ENCODE data around the gene TSC22D1. TPM values are rescaled to one million over a fixed set of nuclear protein-coding genes. Genes with fewer than 3 reads are reported as not detected.
A peak's percentile ranks its signal among the peaks of the same experiment; 100 is the strongest.

Gene TSC22D1
- total RNA-seq, 2 experiments from 2014 or later = 14.6 to 27.7 TPM

GRCh38 chr13:44435919-44436510 is 140.1 kb downstream of the TSC22D1 start:
- TF ChIP-seq EZH2phosphoT487 (IDR thresholded peaks at IDR 0.05; ENCODE audit: borderline replicate concordance, low read depth, low read length) (no peak), CTCF (conservative IDR thresholded peaks at IDR 0.05; ENCODE audit: low read length) (no peak)
- H2AFZ ChIP-seq (ENCODE audit: low read length) = peak overlapping the region; percentile 54; the same call in 1 of the 2 replicates
- no peaks in the 10 kb centered on the region for H3K9me3 ChIP-seq (ENCODE audit: low read length)
- intact Hi-C loops (cut with micrococcal nuclease; ENCODE audit: unreplicated experiment) = loop anchor here (2.0 to 5.0 kb wide), 3 partner anchors 294 to 527 kb away; no protein-coding TSS in a partner anchor
- peak overlapping the region; percentile 66 for H3K4me3 ChIP-seq (ENCODE audit: low read depth, low read length, poor library complexity, severe bottlenecking)
- ChIA-PET POLR2A (interaction anchor here (0.7 to 1.0 kb wide), 3 partner anchors 187 to 228 kb away, joined by 3 read pairs; no protein-coding TSS in a partner anchor), CTCF (ENCODE audit: unreplicated experiment) (interaction anchor here (1.4 kb wide), 1 partner anchor 162 kb away, joined by 4 read pairs; no protein-coding TSS in a partner anchor)
- no peaks in the 10 kb centered on the region for H3K79me2 ChIP-seq (ENCODE audit: insufficient read depth, low read depth, low read length)
- peaks cover 11% of the 10 kb centered on the region; the same call in 1 of the 2 replicates for H3K36me3 ChIP-seq (ENCODE audit: insufficient read depth, low read length)
- DNase-seq (ENCODE audit: low spot score) = no peak
- BruUV-seq (replicated peaks) = TSS peak; percentile 63
- H4K20me1 ChIP-seq (ENCODE audit: insufficient read depth, low read length) = no peaks in the 10 kb centered on the region
- peaks cover 17% of the 10 kb centered on the region for H3K4me1 ChIP-seq (ENCODE audit: insufficient read depth, low read length, poor library complexity, severe bottlenecking)
- H3K27ac ChIP-seq (ENCODE audit: low read depth, low read length, poor library complexity, severe bottlenecking) = peak overlapping the region; percentile 21
- no peaks in the 10 kb centered on the region for H3K9me2 ChIP-seq (ENCODE audit: insufficient read depth, low read length)
- H3K4me2 ChIP-seq (ENCODE audit: low read length) = peak overlapping the region; percentile 79

- BruUV-seq (replicated peaks) = TSS peak; percentile 79
- intact Hi-C loops (cut with micrococcal nuclease; ENCODE audit: unreplicated experiment) = loop anchor here (5.0 kb wide), 1 partner anchor 293 kb away; no protein-coding TSS in a partner anchor
- no peaks in the 10 kb centered on the region for H3K79me2 ChIP-seq (ENCODE audit: insufficient read depth, low read depth, low read length)
- peak overlapping the region; percentile 21 for H3K27ac ChIP-seq (ENCODE audit: low read depth, low read length, poor library complexity, severe bottlenecking)
- H3K9me3 ChIP-seq (ENCODE audit: low read length) = no peaks in the 10 kb centered on the region
- peaks cover 17% of the 10 kb centered on the region for H3K4me1 ChIP-seq (ENCODE audit: insufficient read depth, low read length, poor library complexity, severe bottlenecking)
- TF ChIP-seq EZH2phosphoT487 (IDR thresholded peaks at IDR 0.05; ENCODE audit: borderline replicate concordance, low read depth, low read length) (no peak), CTCF (conservative IDR thresholded peaks at IDR 0.05; ENCODE audit: low read length) (no peak)
- peak; percentile 90 for DNase-seq (ENCODE audit: low spot score)
- peak overlapping the region; percentile 79 for H3K4me2 ChIP-seq (ENCODE audit: low read length)
- peak overlapping the region; percentile 57; the same call in 1 of the 2 replicates for H2AFZ ChIP-seq (ENCODE audit: low read length)
- peaks cover 11% of the 10 kb centered on the region; the same call in 1 of the 2 replicates for H3K36me3 ChIP-seq (ENCODE audit: insufficient read depth, low read length)
- CTCF ChIA-PET (ENCODE audit: unreplicated experiment) = interaction anchor here (0.6 to 0.9 kb wide), 4 partner anchors 28 to 194 kb away, joined by 3 to 27 read pairs (median 5); no protein-coding TSS in a partner anchor
- POLR2A ChIA-PET = interaction anchor here (0.6 to 0.7 kb wide), 8 partner anchors 11 to 788 kb away, joined by 3 to 9 read pairs (median 4); no protein-coding TSS in a partner anchor
- H4K20me1 ChIP-seq (ENCODE audit: insufficient read depth, low read length) = no peaks in the 10 kb centered on the region
- H3K9me2 ChIP-seq (ENCODE audit: insufficient read depth, low read length) = no peaks in the 10 kb centered on the region
- peak overlapping the region; percentile 66 for H3K4me3 ChIP-seq (ENCODE audit: low read depth, low read length, poor library complexity, severe bottlenecking)
Observed at GRCh38 chr13:44435142-44435918, 140.8 kb downstream of the TSC22D1 start.
